ENCODE results near the gene ZEB2.

Gene ZEB2

GRCh38 chr2:144470816-144471215 is 49.1 kb downstream of the ZEB2 start:
- no peak overlapping the region for H3K4me3 ChIP-seq (ENCODE audit: low read depth, low read length)
- no peak for TF ChIP-seq CTCF (IDR thresholded peaks at IDR 0.05; ENCODE audit: low read depth, low read length)

GRCh38 chr2:144470334-144470733 is 49.6 kb downstream of the ZEB2 start:
- no peak for TF ChIP-seq CTCF (IDR thresholded peaks at IDR 0.05; ENCODE audit: low read depth, low read length)
- no peak overlapping the region for H3K4me3 ChIP-seq (ENCODE audit: low read depth, low read length)

GRCh38 chr2:144469798-144470197 is 50.1 kb downstream of the ZEB2 start:
- no peak for TF ChIP-seq CTCF (IDR thresholded peaks at IDR 0.05; ENCODE audit: low read depth, low read length)
- no peak overlapping the region for H3K4me3 ChIP-seq (ENCODE audit: low read depth, low read length)

GRCh38 chr2:144468823-144469595 is 50.9 kb downstream of the ZEB2 start:
- TF ChIP-seq CTCF (IDR thresholded peaks at IDR 0.05; ENCODE audit: low read depth, low read length) = no peak
- H3K4me3 ChIP-seq (ENCODE audit: low read depth, low read length) = no peak overlapping the region

GRCh38 chr2:144467502-144468137 is 52.3 kb downstream of the ZEB2 start:
- no peak overlapping the region for H3K4me3 ChIP-seq (ENCODE audit: low read depth, low read length)
- TF ChIP-seq CTCF (IDR thresholded peaks at IDR 0.05; ENCODE audit: low read depth, low read length) = no peak

GRCh38 chr2:144466637-144467036 is 53.3 kb downstream of the ZEB2 start:
- TF ChIP-seq CTCF (IDR thresholded peaks at IDR 0.05; ENCODE audit: low read depth, low read length) = no peak
- no peak overlapping the region for H3K4me3 ChIP-seq (ENCODE audit: low read depth, low read length)

- TF ChIP-seq CTCF (IDR thresholded peaks at IDR 0.05; ENCODE audit: low read depth, low read length) = no peak
- no peak overlapping the region for H3K4me3 ChIP-seq (ENCODE audit: low read depth, low read length)
Measured at GRCh38 chr2:144465749-144466148, 54.2 kb downstream of the ZEB2 start.

All from WI38 (cell line).